Calu3 (cell line): ENCODE data around the gene BATF3. TPM values are rescaled to one million over a fixed set of nuclear protein-coding genes. Genes with fewer than 3 reads are reported as not detected.

ENCODE experiments used
- BruUV-seq: library from RNA; stranded (reverse); fragments of 400-500 nt; replicated peaks from 2 replicates; lab custom pipeline; 2021; lab: Mats Ljungman, UMichigan
- CTCF ChIA-PET: fragments of 300-600 bp; sonication (Branson Sonifier 250); formaldehyde crosslinking; loops from one replicate; lab custom pipeline; 2022; ENCODE audit warnings: antibody characterized with exemption; lab: Charles Lee
- DNase-seq: peaks from one replicate; pipeline ENCODE4 v3.0.0; 2022
- H3K27ac Mint-ChIP-seq: one replicate; pipeline ENCODE4 v1.8.0; 2022; ENCODE audit warnings: mixed read lengths; ENCODE audit not compliant: unreplicated experiment
- H3K27me3 Mint-ChIP-seq: one replicate; pipeline ENCODE4 v1.8.0; 2022; ENCODE audit warnings: mixed read lengths; ENCODE audit not compliant: unreplicated experiment
- H3K36me3 Mint-ChIP-seq: one replicate; pipeline ENCODE4 v1.8.0; 2022; ENCODE audit warnings: mild to moderate bottlenecking, moderate library complexity, mixed read lengths; ENCODE audit not compliant: insufficient read depth, unreplicated experiment
- H3K4me1 Mint-ChIP-seq: one replicate; pipeline ENCODE4 v1.8.0; 2022; ENCODE audit warnings: mild to moderate bottlenecking, low read depth, mixed read lengths; ENCODE audit not compliant: unreplicated experiment
- H3K4me3 Mint-ChIP-seq: one replicate; pipeline ENCODE4 v1.8.0; 2022; ENCODE audit warnings: mild to moderate bottlenecking, low read depth, moderate library complexity, mixed read lengths; ENCODE audit not compliant: unreplicated experiment
- H3K9me3 Mint-ChIP-seq: one replicate; pipeline ENCODE4 v1.8.0; 2022; ENCODE audit warnings: low read depth, mixed read lengths; ENCODE audit not compliant: unreplicated experiment
- intact Hi-C: fragments of 100-400 bp; cut with micrococcal nuclease; formaldehyde crosslinking; loops from one replicate; pipeline ENCODE4 v1.10.0; 2022; ENCODE audit not compliant: unreplicated experiment
- total RNA-seq: library from RNA; stranded (reverse); gene quantifications from 2 replicates; pipeline ENCODE4 v1.2.3, GENCODE V29; 2022
- TF ChIP-seq, protein P1 (sequence below): fragments of 200-600 bp; IDR thresholded peaks from one replicate; pipeline ENCODE4 v1.8.0; 2022; ENCODE audit warnings: antibody characterized with exemption; ENCODE audit not compliant: unreplicated experiment

The BATF3 gene
- total RNA-seq, 1 experiment from 2014 or later, result 0.90 TPM

- no peak for DNase-seq
- Mint-ChIP-seq H3K27ac (no peak overlapping the region), H3K4me3 (no peak overlapping the region), H3K27me3 (peaks cover 47% of the 10 kb centered on the region), H3K4me1 (peaks cover 9% of the 10 kb centered on the region), H3K36me3 (no peaks in the 10 kb centered on the region), H3K9me3 (no peaks in the 10 kb centered on the region)
- TF ChIP-seq, protein P1, sequence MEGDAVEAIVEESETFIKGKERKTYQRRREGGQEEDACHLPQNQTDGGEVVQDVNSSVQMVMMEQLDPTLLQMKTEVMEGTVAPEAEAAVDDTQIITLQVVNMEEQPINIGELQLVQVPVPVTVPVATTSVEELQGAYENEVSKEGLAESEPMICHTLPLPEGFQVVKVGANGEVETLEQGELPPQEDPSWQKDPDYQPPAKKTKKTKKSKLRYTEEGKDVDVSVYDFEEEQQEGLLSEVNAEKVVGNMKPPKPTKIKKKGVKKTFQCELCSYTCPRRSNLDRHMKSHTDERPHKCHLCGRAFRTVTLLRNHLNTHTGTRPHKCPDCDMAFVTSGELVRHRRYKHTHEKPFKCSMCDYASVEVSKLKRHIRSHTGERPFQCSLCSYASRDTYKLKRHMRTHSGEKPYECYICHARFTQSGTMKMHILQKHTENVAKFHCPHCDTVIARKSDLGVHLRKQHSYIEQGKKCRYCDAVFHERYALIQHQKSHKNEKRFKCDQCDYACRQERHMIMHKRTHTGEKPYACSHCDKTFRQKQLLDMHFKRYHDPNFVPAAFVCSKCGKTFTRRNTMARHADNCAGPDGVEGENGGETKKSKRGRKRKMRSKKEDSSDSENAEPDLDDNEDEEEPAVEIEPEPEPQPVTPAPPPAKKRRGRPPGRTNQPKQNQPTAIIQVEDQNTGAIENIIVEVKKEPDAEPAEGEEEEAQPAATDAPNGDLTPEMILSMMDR, result no peak
- no TSS peak for BruUV-seq
- intact Hi-C loops, result no loop called here
- CTCF ChIA-PET, result interaction anchor here (0.6 kb wide), 1 partner anchor 27 kb away, joined by 3 read pairs; no protein-coding TSS in a partner anchor
Measured at GRCh38 chr1:212637902-212638301, 61.7 kb downstream of the BATF3 start.

Other genes with a start within 250 kb of the BATF3 start
- 11.1 and 13.0 TPM in 2 replicates for gene ATF3, start 91.1 kb downstream of the BATF3 start, total RNA-seq
- gene NSL1, start 91.9 kb upstream of the BATF3 start, total RNA-seq, result 41.0 and 47.2 TPM in 2 replicates
- 9.3 and 10.3 TPM in 2 replicates for gene TATDN3, start 92.1 kb upstream of the BATF3 start, total RNA-seq
- gene SPATA45, start 147.8 kb upstream of the BATF3 start, total RNA-seq, result 0.80 and 1.1 TPM in 2 replicates
- gene FLVCR1, start 158.4 kb upstream of the BATF3 start, total RNA-seq, result 26.0 and 27.2 TPM in 2 replicates